ENCODE measurements around the gene CISD3.

- no peak for TF ChIP-seq EZH2 (IDR thresholded peaks at IDR 0.05; ENCODE audit: borderline replicate concordance, control insufficient read depth, low read depth, low read length)
- TF ChIP-seq NFYB (IDR thresholded peaks at IDR 0.05; ENCODE audit: insufficient read depth, low read depth, low read length), result no peak
- TF ChIP-seq ETV6 (conservative IDR thresholded peaks at IDR 0.05 in 1 of 2, IDR thresholded peaks at IDR 0.05 in 1 of 2; ENCODE audit: borderline replicate concordance in 1 of 2, low read depth in 1 of 2), result no peak
- TF ChIP-seq TCF7 (IDR thresholded peaks at IDR 0.05; ENCODE audit: borderline replicate concordance), result no peak
Measured at GRCh38 chr17:38711792-38712571, 18.2 kb upstream of the CISD3 start.

Measured in GM12878 (cell line).